Measurements from ENCODE around the gene RPS8.
"Not testable (repeated sequence)": the region's sequence is repeated elsewhere in the genome, so short reads cannot be mapped to it uniquely, and the experiment has no call there.

RPS8 gene

DNA sequence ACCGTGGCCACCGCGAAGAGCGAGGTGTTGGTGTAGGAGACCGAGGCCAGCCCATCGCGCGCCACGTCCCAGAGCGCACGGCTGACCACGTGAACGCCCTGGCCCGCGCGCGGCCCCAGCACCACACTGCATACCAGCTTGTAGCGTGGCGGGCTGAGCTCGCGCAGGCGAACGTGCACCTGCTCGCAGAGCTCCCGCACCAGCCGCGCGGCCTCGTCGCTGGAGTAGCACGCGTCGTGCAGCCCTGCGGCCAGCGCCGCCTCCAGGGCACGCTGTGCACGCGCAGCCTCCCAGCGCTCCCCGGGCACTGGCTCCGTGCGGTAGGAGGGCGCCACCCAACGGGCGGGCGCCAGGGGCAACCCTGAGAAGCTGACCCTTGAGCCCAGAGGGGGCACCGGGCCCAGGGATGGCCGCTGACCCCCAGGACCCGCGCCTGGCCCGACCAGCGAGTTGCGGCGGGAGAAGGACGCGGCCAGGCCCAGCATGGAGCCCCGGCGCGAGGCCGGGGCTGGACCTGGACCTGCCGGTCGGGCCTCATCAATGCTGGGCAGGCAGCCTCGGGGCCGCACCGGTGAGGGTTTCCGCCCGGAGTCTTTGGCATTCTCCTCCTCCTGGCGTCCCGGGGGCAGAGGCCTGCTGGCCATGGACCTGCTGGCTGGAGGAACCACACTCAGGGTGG lies 30.8 kb downstream of the RPS8 start:
- Mint-ChIP-seq H3K27me3 (no peaks in the 10 kb centered on the region), H3K4me1 (ENCODE audit: low read depth) (peaks cover 79% of the 10 kb centered on the region), H3K36me3 (peaks cover 15% of the 10 kb centered on the region), H3K4me3 (peak overlapping the region; percentile 82), H3K9me3 (ENCODE audit: low read depth) (no peaks in the 10 kb centered on the region), H3K27ac (peak overlapping the region; percentile 98)

DNA sequence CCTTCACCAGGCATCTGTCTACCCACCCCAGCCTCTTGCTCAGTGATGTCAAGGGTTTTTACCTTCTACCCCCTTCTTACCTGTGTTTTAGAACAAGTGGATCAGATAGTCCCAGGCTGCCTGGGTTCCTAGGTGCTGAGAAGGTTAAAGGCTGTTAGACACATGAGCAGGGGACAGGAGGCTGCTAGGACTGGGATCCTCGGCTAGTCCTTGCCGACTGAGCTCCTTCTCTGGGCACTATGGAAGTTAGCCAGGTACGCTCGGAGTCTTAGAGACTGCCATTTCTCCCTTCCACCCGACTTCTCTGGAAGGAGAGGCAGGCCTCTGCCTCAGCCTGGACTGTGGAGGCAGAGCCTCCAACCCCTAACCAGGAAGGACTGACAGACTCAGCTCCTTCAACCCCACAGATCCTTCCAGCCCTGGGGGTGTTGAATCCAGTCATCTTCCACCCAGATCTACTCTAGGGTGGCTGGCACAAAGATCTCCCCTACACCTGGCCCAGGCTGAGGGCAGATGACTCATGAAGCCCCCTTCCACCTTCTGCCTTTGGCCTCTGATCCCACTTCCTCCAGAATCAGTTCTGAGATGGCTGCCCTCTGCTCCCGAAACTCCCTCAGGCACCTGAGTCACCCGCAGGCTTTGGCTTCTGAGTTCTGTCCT lies 31.5 kb downstream of the RPS8 start, which contains the start of gene DYNLT4:
DYNLT4 (minus strand) TSS at position 648 of the 660 bp plus-strand sequence. CDS start 683 bp downstream, outside the sequence.
- no peaks in the 10 kb centered on the region for H3K9me3 Mint-ChIP-seq (ENCODE audit: low read depth)
- H3K4me3 Mint-ChIP-seq = peak within 1 kb of the TSS; percentile 82
- peaks cover 13% of the 10 kb centered on the region for H3K36me3 Mint-ChIP-seq
- H3K27ac Mint-ChIP-seq = peak within 1 kb of the TSS; percentile 98
- H3K27me3 Mint-ChIP-seq = no peaks in the 10 kb centered on the region
- H3K4me1 Mint-ChIP-seq (ENCODE audit: low read depth) = peaks cover 84% of the 10 kb centered on the region

DNA sequence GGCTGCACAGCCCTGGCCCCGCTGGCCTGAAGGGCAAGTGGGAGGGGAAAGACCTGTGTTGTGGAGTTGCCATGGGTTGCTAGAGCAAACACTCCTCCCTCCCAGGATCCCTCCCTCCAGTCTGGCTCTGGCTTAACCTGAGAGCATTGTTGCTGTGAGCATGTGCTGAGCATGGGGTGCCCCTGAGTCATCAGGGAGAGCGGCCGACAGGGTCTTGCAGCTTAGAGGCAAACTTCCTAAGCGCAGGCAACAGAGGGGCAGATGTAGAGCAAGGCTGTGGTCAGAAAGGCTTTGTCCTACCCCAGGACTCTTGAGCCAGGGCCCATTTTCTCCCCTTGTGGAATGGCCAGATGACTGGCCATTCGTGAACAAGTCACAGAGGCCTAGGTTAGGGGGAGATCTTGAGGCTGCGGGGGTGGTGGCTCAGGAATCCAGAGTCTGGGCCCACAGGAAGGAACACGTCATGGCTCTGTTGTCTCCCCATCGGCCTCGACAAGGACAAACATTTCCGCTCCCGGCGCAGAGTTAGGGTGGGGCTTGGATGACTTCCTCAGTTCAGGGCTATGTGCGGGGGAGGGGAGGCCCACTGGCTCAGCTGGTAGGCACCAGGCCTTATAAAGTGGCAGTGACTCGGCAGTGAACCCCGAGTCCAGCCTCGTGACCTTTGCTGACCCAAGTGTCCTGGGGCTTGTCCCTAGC lies 32.2 kb downstream of the RPS8 start:
- peaks cover 9% of the 10 kb centered on the region for H3K36me3 Mint-ChIP-seq
- H3K4me1 Mint-ChIP-seq (ENCODE audit: low read depth) = peaks cover 83% of the 10 kb centered on the region
- no peaks in the 10 kb centered on the region for H3K27me3 Mint-ChIP-seq
- H3K4me3 Mint-ChIP-seq = peak overlapping the region; percentile 82
- H3K9me3 Mint-ChIP-seq (ENCODE audit: low read depth) = no peaks in the 10 kb centered on the region
- peak overlapping the region; percentile 98 for H3K27ac Mint-ChIP-seq

DNA sequence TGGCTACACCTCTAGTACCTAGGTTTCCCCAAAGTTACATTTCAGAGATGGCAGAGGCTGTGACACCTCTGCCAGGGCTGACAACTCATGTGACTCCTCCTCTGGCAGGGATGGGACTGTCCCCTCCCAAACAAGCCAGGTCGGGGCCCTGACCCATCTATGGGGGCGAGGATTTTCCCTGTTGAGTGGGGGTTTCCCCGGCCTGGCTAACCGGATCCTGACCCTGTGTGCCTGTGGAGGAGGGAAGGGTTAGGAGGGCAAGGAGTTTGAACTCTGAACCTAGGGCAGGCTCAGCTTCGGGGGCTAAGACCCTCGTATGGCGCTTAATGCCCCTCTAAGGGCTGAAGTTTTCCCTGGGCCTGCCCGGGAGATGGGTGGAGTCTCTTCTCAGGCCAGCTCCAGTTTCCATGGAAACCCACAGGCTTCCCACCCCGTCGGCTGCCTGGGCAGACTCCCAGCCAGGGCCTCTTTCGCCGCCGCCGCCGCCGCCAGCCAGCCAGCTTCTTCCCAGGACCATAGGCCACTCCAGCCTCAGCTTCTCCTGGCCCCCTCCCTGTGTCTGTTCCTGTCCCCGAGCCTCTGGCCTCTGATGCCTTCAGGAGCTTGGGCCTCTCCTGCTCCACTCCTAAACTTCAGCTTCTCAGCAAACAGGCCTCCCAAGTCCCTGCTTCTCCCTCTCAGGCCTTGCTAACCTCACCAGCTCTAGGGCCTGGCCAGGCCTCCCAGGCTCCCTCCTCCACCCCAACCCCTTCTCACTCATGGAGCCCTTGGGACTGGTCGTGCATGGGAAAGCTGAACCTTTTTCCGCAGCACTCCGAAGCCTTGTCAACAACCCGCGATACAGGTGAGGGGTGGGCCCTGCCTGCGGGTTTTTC lies 33.0 kb downstream of the RPS8 start, which contains the start of gene BTBD19:
BTBD19 (plus strand) TSS at position 461 of the 875 bp plus-strand sequence; CDS start at position 759, 298 bp downstream.
- peak within 1 kb of the TSS; percentile 82 for H3K4me3 Mint-ChIP-seq
- peaks cover 6% of the 10 kb centered on the region for H3K36me3 Mint-ChIP-seq
- peaks cover 77% of the 10 kb centered on the region for H3K4me1 Mint-ChIP-seq (ENCODE audit: low read depth)
- H3K27me3 Mint-ChIP-seq = no peaks in the 10 kb centered on the region
- H3K27ac Mint-ChIP-seq = peak within 1 kb of the TSS; percentile 98
- H3K9me3 Mint-ChIP-seq (ENCODE audit: low read depth) = no peaks in the 10 kb centered on the region

DNA sequence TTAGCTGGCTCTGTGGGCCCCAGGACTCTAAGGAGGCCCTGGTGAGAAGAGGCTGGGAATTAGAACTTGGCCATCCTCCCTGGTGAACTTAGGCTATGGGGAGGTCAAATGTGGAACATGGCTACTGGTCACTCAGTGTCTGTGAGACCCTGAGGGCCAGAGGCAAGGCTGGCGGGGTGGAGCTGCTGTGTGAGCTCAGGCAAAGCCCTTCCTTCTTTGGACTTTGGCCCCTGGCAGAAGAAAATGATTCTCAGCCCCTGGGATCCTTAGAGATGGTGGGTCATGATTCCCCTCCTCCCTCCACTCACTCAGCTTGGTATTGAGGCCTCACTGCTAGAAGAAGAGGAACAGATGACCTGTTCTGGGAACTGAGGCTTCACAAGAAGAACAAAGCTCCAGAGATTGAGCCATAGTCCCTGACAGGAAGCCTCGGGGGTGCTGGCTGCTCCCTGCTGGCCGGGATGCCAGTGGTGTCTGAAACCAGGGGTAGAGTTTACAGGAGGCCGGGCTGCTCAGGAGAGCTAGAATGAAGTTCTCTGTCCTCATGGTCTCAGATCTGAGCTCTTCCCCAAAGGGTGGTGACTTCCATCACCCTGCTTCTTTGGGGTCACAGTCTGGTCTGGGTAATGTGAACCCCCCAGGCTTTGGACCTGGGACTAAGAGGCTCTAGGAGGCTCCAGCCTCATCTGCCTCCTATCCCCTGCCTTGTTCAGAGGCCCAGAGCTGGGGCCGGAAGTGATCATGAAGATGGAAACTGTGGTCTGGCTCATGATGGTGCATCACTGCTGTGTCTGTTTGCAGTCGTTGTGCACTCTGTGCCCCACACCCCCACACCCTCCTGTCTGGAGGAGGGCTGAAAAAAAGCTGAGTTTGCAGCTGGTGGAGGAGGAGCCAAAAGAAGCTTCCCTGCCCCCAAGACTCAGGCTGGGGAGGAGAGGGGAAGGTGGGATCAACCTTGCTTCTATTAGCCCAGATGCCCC lies 33.9 kb downstream of the RPS8 start:
- Mint-ChIP-seq H3K4me3 (peak overlapping the region; percentile 82), H3K27me3 (no peaks in the 10 kb centered on the region), H3K9me3 (ENCODE audit: low read depth) (no peaks in the 10 kb centered on the region)

DNA sequence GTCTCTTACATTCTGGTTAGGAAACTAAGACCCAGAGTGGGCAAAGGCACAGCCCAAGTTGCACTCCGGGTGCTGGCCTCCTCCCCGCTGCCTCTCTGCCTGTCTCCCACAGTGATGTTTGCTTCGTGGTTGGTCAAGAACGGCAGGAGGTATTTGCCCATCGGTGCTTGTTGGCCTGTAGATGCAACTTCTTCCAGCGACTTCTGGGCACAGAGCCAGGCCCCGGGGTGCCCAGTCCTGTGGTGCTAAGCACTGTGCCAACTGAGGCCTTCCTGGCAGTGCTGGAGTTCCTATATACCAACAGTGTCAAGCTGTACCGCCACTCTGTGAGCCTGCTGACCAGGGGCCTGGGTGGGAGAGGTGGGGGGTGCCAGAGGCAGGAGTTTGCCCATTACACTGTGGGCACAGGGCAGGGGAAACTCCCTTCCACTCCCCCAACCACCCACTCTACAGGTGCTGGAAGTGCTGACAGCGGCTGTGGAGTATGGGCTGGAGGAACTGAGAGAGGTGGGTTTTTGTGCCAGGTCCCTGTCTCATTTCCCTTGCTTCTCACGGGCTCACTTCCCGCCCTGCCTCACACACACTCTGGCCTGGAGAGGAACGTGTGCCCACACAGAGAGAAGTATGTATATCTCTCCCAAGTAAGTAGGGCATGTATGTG lies 34.9 kb downstream of the RPS8 start:
- peak overlapping the region; percentile 98 for H3K27ac Mint-ChIP-seq
- H3K4me3 Mint-ChIP-seq = peak overlapping the region; percentile 82
- peaks cover 6% of the 10 kb centered on the region for H3K36me3 Mint-ChIP-seq
- peaks cover 76% of the 10 kb centered on the region for H3K4me1 Mint-ChIP-seq (ENCODE audit: low read depth)
- no peaks in the 10 kb centered on the region for H3K27me3 Mint-ChIP-seq
- H3K9me3 Mint-ChIP-seq (ENCODE audit: low read depth) = no peaks in the 10 kb centered on the region

More for the DNA sequence above, 33.9 kb downstream of the RPS8 start:
- peaks cover 5% of the 10 kb centered on the region for H3K36me3 Mint-ChIP-seq
- H3K27ac Mint-ChIP-seq = peak overlapping the region; percentile 98
- H3K4me1 Mint-ChIP-seq (ENCODE audit: low read depth) = peaks cover 74% of the 10 kb centered on the region

DNA sequence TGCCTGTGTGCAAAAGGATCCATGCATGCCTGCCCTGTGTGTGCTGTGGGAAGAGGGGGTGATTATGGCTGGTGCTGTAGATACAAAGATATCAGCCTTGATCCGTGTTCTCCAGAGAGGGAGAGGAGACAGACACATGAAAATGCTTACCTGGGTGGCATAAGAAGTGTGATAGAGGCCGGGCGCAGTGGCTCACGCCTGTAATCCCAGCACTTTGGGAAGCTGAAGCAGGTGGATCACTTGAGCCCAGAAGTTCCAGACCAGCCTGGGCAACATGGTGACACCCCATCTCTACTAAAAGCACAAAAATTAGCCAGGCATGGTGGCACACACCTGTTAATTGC lies 35.4 kb downstream of the RPS8 start:
- not testable (repeated sequence) for H3K9me3 Mint-ChIP-seq (ENCODE audit: low read depth); H3K27me3 Mint-ChIP-seq; H3K36me3 Mint-ChIP-seq
- Mint-ChIP-seq H3K4me1 (ENCODE audit: low read depth) (peaks cover 73% of the 10 kb centered on the region), H3K27ac (peak overlapping the region; percentile 98), H3K4me3 (peak overlapping the region; percentile 68)

DNA sequence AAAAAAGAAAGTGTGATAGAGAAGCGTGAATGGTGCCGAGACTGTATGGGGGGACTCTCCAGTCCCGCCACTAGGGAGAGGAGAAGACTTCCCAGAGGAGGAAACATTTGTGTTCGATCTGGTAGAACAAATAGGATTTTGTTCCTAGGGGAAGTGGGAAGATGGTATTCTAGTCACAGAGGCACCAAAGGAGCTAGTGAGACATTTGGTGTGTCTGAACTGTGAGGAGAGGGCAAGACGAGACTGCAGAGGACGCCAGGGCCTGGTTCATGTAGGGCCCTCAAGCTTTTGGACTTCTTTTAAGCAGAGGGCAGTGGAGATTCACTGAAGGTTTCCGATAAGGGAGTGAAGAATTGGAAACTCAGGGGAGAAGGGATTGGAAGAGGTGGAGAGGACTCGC lies 35.9 kb downstream of the RPS8 start:
- Mint-ChIP-seq H3K4me1 (ENCODE audit: low read depth) (peaks cover 71% of the 10 kb centered on the region), H3K36me3 (peaks cover 6% of the 10 kb centered on the region), H3K27ac (peak overlapping the region; percentile 98), H3K27me3 (no peaks in the 10 kb centered on the region), H3K9me3 (ENCODE audit: low read depth) (no peaks in the 10 kb centered on the region), H3K4me3 (peak overlapping the region; percentile 68)

DNA sequence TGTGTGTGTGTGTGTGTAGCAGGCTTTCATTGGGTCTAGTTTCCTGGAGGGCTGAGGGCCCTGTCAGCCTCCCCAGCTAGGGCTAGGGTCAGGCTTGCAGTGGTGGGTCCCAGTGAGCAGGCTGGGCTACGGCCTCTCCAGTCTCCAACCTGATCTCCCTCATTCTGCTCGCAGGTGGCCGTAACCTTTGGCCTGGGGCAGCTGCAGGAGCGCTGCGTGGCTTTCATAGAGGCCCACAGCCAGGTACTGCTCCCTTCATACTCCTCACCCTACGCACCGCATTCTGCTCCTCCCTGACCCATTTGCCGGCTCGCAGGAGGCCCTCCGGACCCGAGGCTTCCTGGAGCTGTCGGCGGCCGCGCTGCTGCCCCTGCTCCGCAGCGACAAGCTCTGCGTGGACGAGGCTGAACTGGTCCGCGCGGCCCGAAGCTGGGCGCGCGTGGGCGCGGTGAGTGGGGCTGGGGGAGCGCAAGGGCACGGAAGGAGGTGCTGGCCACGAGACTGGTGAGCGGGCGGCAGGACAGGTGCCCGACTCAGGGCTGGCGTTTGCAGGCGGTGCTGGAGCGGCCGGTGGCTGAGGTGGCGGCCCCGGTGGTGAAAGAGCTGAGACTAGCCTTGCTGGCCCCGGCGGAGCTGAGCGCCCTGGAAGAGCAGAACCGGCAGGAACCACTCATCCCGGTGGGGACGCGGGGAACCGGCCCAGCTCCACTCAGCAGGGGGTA lies 37.6 kb downstream of the RPS8 start:
- no peaks in the 10 kb centered on the region for H3K9me3 Mint-ChIP-seq (ENCODE audit: low read depth)
- H3K27ac Mint-ChIP-seq = no peak overlapping the region
- peaks cover 6% of the 10 kb centered on the region for H3K36me3 Mint-ChIP-seq
- H3K4me3 Mint-ChIP-seq = no peak overlapping the region
- H3K4me1 Mint-ChIP-seq (ENCODE audit: low read depth) = peaks cover 63% of the 10 kb centered on the region
- no peaks in the 10 kb centered on the region for H3K27me3 Mint-ChIP-seq

DNA sequence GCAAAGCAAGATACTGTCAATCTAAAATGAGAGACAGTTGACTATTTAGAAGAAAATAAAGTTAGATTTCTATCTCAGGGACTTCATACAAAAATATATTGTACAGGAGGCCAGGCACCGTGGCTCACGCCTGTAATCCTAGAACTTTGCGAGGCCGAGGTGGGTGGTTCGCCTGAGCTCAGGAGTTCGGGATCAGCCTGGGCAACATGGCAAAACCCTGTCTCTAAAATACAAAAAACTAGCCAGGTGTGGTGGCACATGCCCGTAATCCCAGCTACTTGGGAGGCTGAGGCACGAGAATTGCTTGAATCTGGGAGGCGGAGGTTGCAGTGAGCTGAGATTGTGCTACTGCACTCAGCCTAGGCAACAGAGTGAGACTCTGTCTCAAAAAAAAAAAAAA lies 40.6 kb downstream of the RPS8 start:
- H3K27me3 Mint-ChIP-seq; H3K36me3 Mint-ChIP-seq; H3K27ac Mint-ChIP-seq; H3K9me3 Mint-ChIP-seq (ENCODE audit: low read depth): not testable (repeated sequence)
- Mint-ChIP-seq H3K4me1 (ENCODE audit: low read depth) (peaks cover 58% of the 10 kb centered on the region), H3K4me3 (peak overlapping the region; percentile 20)

DNA sequence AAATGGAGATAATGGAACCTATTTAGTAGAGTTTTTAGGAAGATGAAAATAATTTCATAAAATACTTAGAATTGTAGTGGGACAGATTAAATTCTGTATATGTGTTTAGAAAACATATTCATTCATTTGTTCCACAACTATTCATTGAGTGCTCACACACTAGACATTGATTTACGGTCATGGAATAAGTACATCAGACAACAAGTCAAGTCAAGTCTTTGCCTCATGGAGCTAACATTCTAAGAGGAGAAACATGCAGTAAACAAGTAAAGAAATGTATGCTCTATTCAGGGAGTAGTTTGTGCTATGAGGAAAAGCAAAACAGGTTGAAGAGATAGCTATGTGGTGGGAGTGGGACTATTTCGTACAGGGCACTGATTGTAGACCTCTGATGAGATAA lies 42.0 kb downstream of the RPS8 start:
- Mint-ChIP-seq H3K9me3 (ENCODE audit: low read depth) (no peaks in the 10 kb centered on the region), H3K27ac (peak overlapping the region; percentile 64), H3K4me1 (ENCODE audit: low read depth) (peaks cover 47% of the 10 kb centered on the region), H3K4me3 (no peak overlapping the region), H3K27me3 (no peaks in the 10 kb centered on the region), H3K36me3 (peaks cover 3% of the 10 kb centered on the region)

DNA sequence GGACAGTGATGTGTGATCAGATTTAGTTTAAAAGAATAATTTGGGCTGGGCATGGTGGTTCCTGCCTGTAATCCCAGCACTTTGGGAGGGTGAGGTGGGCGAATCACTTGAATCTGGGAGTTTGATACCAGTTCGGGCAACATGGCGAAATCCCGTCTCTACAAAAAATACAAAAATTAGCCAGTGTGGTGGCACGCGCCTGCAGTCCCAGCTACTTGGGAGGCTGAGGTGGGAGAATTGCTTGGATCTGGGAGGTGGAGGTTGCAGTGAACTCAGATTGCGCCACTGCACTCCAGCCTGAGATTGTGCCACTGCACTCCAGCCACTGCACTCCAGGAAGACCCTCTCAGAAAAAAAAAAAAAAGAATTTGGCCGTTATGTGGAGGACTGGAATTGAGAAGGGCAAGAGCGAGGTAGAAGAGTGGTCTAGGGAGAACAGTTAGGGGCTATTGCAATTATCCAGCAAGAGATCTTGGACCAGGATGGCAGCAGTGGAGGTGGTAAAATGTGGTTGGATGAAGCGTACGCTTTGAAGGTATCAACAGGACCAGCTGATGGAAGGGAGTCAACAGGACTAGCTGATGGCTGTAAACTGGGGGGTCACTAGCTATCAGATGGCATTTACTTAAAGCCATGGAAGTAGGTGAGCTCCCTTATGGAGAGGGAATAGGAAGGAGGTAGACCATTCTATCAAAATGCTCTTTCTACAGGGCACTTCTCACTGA lies 42.6 kb downstream of the RPS8 start:
- peaks cover 3% of the 10 kb centered on the region for H3K36me3 Mint-ChIP-seq
- peaks cover 47% of the 10 kb centered on the region for H3K4me1 Mint-ChIP-seq (ENCODE audit: low read depth)
- peak overlapping the region; percentile 83 for H3K27ac Mint-ChIP-seq
- peak overlapping the region; percentile 67 for H3K4me3 Mint-ChIP-seq
- no peaks in the 10 kb centered on the region for H3K27me3 Mint-ChIP-seq
- H3K9me3 Mint-ChIP-seq (ENCODE audit: low read depth) = no peaks in the 10 kb centered on the region

Data from activated naive CD8-positive, alpha-beta T cell (primary cell).